WTC11 (cell line): Measurements from ENCODE around the gene WFDC2. TPM values are rescaled to one million over a fixed set of nuclear protein-coding genes. Genes with fewer than 3 reads are reported as not detected.

ENCODE experiments used
- ATAC-seq: fragments of 200-7000 bp; cut with Tn5 transposase; 2 replicates; pipeline ENCODE4 v1.10.0; 2021; ENCODE audit warnings: mild to moderate bottlenecking, moderate library complexity
- CTCF ChIA-PET: fragments of 300-600 bp; sonication (Branson Sonifier 250); formaldehyde crosslinking; loops from one replicate; lab custom pipeline; 2021; ENCODE audit warnings: antibody characterized with exemption; lab: Charles Lee
- POLR2A ChIA-PET: fragments of 350-600 bp; sonication (Branson Sonifier 250); formaldehyde crosslinking; loops from one replicate; lab custom pipeline; 2021; ENCODE audit warnings: antibody characterized with exemption; lab: Charles Lee
- DNase-seq: peaks from one replicate; pipeline ENCODE4 v3.0.0; 2021; ENCODE audit warnings: low spot score
- H3K27ac Mint-ChIP-seq: 2 replicates; pipeline ENCODE4 v1.8.0; 2021; ENCODE audit warnings: mixed read lengths
- H3K27me3 Mint-ChIP-seq: 2 replicates; pipeline ENCODE4 v1.8.0; 2021; ENCODE audit warnings: low read depth, mild to moderate bottlenecking, moderate library complexity, mixed read lengths
- H3K36me3 Mint-ChIP-seq: 2 replicates; pipeline ENCODE4 v1.8.0; 2021; ENCODE audit warnings: mixed read lengths
- H3K4me1 Mint-ChIP-seq: 2 replicates; pipeline ENCODE4 v1.8.0; 2022; ENCODE audit warnings: mixed read lengths
- H3K4me3 Mint-ChIP-seq: 2 replicates; pipeline ENCODE4 v1.8.0; 2021; ENCODE audit warnings: mild to moderate bottlenecking, moderate library complexity, mixed read lengths
- H3K9me3 Mint-ChIP-seq: 2 replicates; pipeline ENCODE4 v1.8.0; 2021; ENCODE audit warnings: mixed read lengths
- ATF1 ChIP-seq: sonication (generic); formaldehyde crosslinking; IDR thresholded peaks from 2 replicates; pipeline ENCODE4 v1.8.1; 2023; ENCODE audit warnings: mild to moderate bottlenecking, moderate library complexity, missing genetic modification reagents
- CBFB ChIP-seq: sonication (generic); formaldehyde crosslinking; IDR thresholded peaks from 2 replicates; pipeline ENCODE4 v1.8.1; 2022; ENCODE audit warnings: mild to moderate bottlenecking, low read depth, missing genetic modification reagents
- CTCF ChIP-seq: fragments of 200-600 bp; IDR thresholded peaks from 2 replicates; pipeline ENCODE4 v1.8.0; 2022; ENCODE audit warnings: antibody characterized with exemption
- ESRRA ChIP-seq: sonication (generic); formaldehyde crosslinking; IDR thresholded peaks from 2 replicates; pipeline ENCODE4 v1.8.1; 2022; ENCODE audit warnings: mild to moderate bottlenecking, missing genetic modification reagents, borderline replicate concordance
- FOXK1 ChIP-seq: sonication (generic); formaldehyde crosslinking; IDR thresholded peaks from 2 replicates; pipeline ENCODE4 v1.8.0; 2022; ENCODE audit warnings: mild to moderate bottlenecking, moderate library complexity, missing genetic modification reagents
- FOXP4 ChIP-seq: sonication (generic); formaldehyde crosslinking; IDR thresholded peaks from 2 replicates; pipeline ENCODE4 v1.8.0; 2022; ENCODE audit warnings: mild to moderate bottlenecking, missing genetic modification reagents
- GABPB1 ChIP-seq: sonication (generic); formaldehyde crosslinking; IDR thresholded peaks from 2 replicates; pipeline ENCODE4 v1.8.1; 2023; ENCODE audit warnings: mild to moderate bottlenecking, missing genetic modification reagents
- GRHL2 ChIP-seq: fragments of 250-450 bp; sonication (Bioruptor Pico); IDR thresholded peaks from 2 replicates; pipeline ENCODE4 v1.8.0; 2022; ENCODE audit warnings: mild to moderate bottlenecking, moderate library complexity; ENCODE audit not compliant: insufficient replicate concordance, severe bottlenecking
- GTF2I ChIP-seq: fragments of 250-450 bp; sonication (Bioruptor Pico); conservative IDR thresholded peaks from 2 replicates; pipeline ENCODE4 v1.4.0; 2021; ENCODE audit warnings: mild to moderate bottlenecking
- IRF1 ChIP-seq: sonication (generic); formaldehyde crosslinking; IDR thresholded peaks from 2 replicates; pipeline ENCODE4 v1.8.0; 2023; ENCODE audit warnings: missing genetic modification reagents
- MAX ChIP-seq: sonication (generic); formaldehyde crosslinking; IDR thresholded peaks from 2 replicates; pipeline ENCODE4 v1.8.0; 2022; ENCODE audit warnings: mild to moderate bottlenecking, missing genetic modification reagents
- MLX ChIP-seq: sonication (generic); formaldehyde crosslinking; IDR thresholded peaks from 2 replicates; pipeline ENCODE4 v1.8.1; 2023; ENCODE audit warnings: mild to moderate bottlenecking, missing genetic modification reagents, moderate library complexity
- NR2C2 ChIP-seq: sonication (generic); formaldehyde crosslinking; IDR thresholded peaks from 2 replicates; pipeline ENCODE4 v1.8.0; 2022; ENCODE audit warnings: mild to moderate bottlenecking, missing genetic modification reagents
- NR3C1 ChIP-seq: sonication (generic); formaldehyde crosslinking; conservative IDR thresholded peaks from 2 replicates; pipeline ENCODE4 v1.8.1; 2023; ENCODE audit warnings: low read depth, mild to moderate bottlenecking, missing genetic modification reagents
- PRRX2 ChIP-seq: fragments of 250-450 bp; sonication (Bioruptor Pico); IDR thresholded peaks from 2 replicates; pipeline ENCODE4 v1.8.0; 2021; ENCODE audit warnings: mild to moderate bottlenecking
- SP1 ChIP-seq: sonication (generic); formaldehyde crosslinking; conservative IDR thresholded peaks from 2 replicates; pipeline ENCODE4 v1.8.1; 2022; ENCODE audit warnings: missing genetic modification reagents
- TEAD1 ChIP-seq: sonication (generic); formaldehyde crosslinking; IDR thresholded peaks from 2 replicates; pipeline ENCODE4 v1.8.0; 2022; ENCODE audit warnings: mild to moderate bottlenecking, missing genetic modification reagents
- TEAD4 ChIP-seq: sonication (generic); formaldehyde crosslinking; IDR thresholded peaks from 2 replicates; pipeline ENCODE4 v1.8.0; 2022; ENCODE audit warnings: mild to moderate bottlenecking, missing genetic modification reagents
- ZBTB21 ChIP-seq: sonication (generic); formaldehyde crosslinking; IDR thresholded peaks from 2 replicates; pipeline ENCODE4 v1.8.1; 2023; ENCODE audit warnings: mild to moderate bottlenecking, missing genetic modification reagents, borderline replicate concordance
- ZNF219 ChIP-seq: sonication (generic); formaldehyde crosslinking; IDR thresholded peaks from 2 replicates; pipeline ENCODE4 v1.8.0; 2023; ENCODE audit warnings: missing genetic modification reagents, mild to moderate bottlenecking, borderline replicate concordance
- ZNF423 ChIP-seq: fragments of 250-450 bp; sonication (Bioruptor Pico); IDR thresholded peaks from 2 replicates; pipeline ENCODE4 v2.1.2; 2022; ENCODE audit warnings: mild to moderate bottlenecking, moderate library complexity
- ZNF512 ChIP-seq: sonication (generic); formaldehyde crosslinking; IDR thresholded peaks from 2 replicates; pipeline ENCODE4 v1.8.1; 2022; ENCODE audit warnings: missing genetic modification reagents, borderline replicate concordance
- ZNF671 ChIP-seq: fragments of 250-450 bp; sonication (Bioruptor Pico); IDR thresholded peaks from 2 replicates; pipeline ENCODE4 v1.8.0; 2021; ENCODE audit warnings: mild to moderate bottlenecking
- ZSCAN18 ChIP-seq: fragments of 250-450 bp; sonication (Bioruptor Pico); IDR thresholded peaks from 2 replicates; pipeline ENCODE4 v2.1.2; 2022; ENCODE audit warnings: mild to moderate bottlenecking, moderate library complexity
- total RNA-seq: library from RNA; stranded (reverse); gene quantifications from 3 replicates; pipeline ENCODE4 v1.2.3, GENCODE V29; 2021

WFDC2 gene
- total RNA-seq, 1 experiment from 2014 or later: 76.4 TPM

- H3K4me1 Mint-ChIP-seq: peaks cover 3% of the 10 kb centered on the region; the same call in 1 of the 2 replicates
- TF ChIP-seq ESRRA (CRISPR knock-in tag) (no peak), ZNF219 (CRISPR knock-in tag) (no peak), GRHL2 (no peak), PRRX2 (no peak), MLX (CRISPR knock-in tag) (no peak), GABPB1 (CRISPR knock-in tag) (0 out of 2 replicates have a peak, but pooled peaks have one; percentile 42), MAX (CRISPR knock-in tag) (no peak)
- ATAC-seq: no peak
- no peaks in the 10 kb centered on the region for H3K36me3 Mint-ChIP-seq
- POLR2A ChIA-PET: no interaction called here
- CTCF ChIA-PET: interaction anchor here (0.6 to 1.1 kb wide), 2 partner anchors 134 to 293 kb away, joined by 3 to 4 read pairs; no protein-coding TSS in a partner anchor
- peaks cover 3% of the 10 kb centered on the region for H3K9me3 Mint-ChIP-seq
- H3K27me3 Mint-ChIP-seq: no peaks in the 10 kb centered on the region; the same call in 1 of the 2 replicates
- no peak overlapping the region for H3K4me3 Mint-ChIP-seq
- H3K27ac Mint-ChIP-seq: no peak overlapping the region
- no peak for DNase-seq
Measured at GRCh38 chr20:45508068-45508886, 38.7 kb downstream of the WFDC2 start.

- peaks cover 3% of the 10 kb centered on the region; the same call in 1 of the 2 replicates for H3K4me1 Mint-ChIP-seq
- TF ChIP-seq ZNF423 (no peak), NR3C1 (no peak), NR2C2 (CRISPR knock-in tag) (no peak), CBFB (no peak), SP1 (CRISPR knock-in tag) (no peak), GTF2I (CRISPR knock-in tag) (no peak), CTCF (no peak), IRF1 (no peak), ZSCAN18 (CRISPR knock-in tag) (no peak), MLX (CRISPR knock-in tag) (no peak), ZBTB21 (no peak), ZNF512 (CRISPR knock-in tag) (no peak), TEAD1 (CRISPR knock-in tag) (no peak), FOXP4 (CRISPR knock-in tag) (no peak), ATF1 (CRISPR knock-in tag) (no peak), MAX (CRISPR knock-in tag) (no peak), PRRX2 (no peak), FOXK1 (CRISPR knock-in tag) (no peak), TEAD4 (CRISPR knock-in tag) (no peak), ZNF671 (CRISPR knock-in tag) (no peak)
- ChIA-PET CTCF (no interaction called here), POLR2A (no interaction called here)
- H3K9me3 Mint-ChIP-seq: peaks cover 3% of the 10 kb centered on the region
- no peak overlapping the region for H3K27ac Mint-ChIP-seq
- no peaks in the 10 kb centered on the region for H3K36me3 Mint-ChIP-seq
- DNase-seq (no peak), ATAC-seq (no peak)
- H3K27me3 Mint-ChIP-seq: no peaks in the 10 kb centered on the region; the same call in 1 of the 2 replicates
- no peak overlapping the region for H3K4me3 Mint-ChIP-seq
Measured at GRCh38 chr20:45509091-45509490, 39.5 kb downstream of the WFDC2 start.
